GM12878 (cell line): Measurements from ENCODE around the gene ZSWIM6. TPM values are rescaled to one million over a fixed set of nuclear protein-coding genes. Genes with fewer than 3 reads are reported as not detected.

Source experiments
- ATAC-seq: fragments of 200-7000 bp; cut with Tn5 transposase; 3 replicates; pipeline ENCODE4 v1.9.1; 2020; ENCODE audit warnings: mild to moderate bottlenecking, moderate library complexity
- BruUV-seq: library from RNA; stranded (reverse); fragments of 400-500 nt; replicated peaks from 2 replicates; lab custom pipeline; 2021; lab: Mats Ljungman, UMichigan
- CTCF ChIA-PET: fragments of 300-600 bp; sonication (Branson Sonifier 250); formaldehyde crosslinking; extraction: SDS; loops from one replicate; lab custom pipeline; 2021; ENCODE audit warnings: inconsistent platforms; lab: Yijun Ruan, JAX
- POLR2A ChIA-PET: fragments of 350-600 bp; formaldehyde crosslinking; extraction: SDS; loops from one replicate; lab custom pipeline; 2021; ENCODE audit warnings: inconsistent platforms; lab: Charles Lee
- RAD21 ChIA-PET: fragments of 300-600 bp; sonication (Branson Sonifier 250); formaldehyde crosslinking; loops from one replicate; lab custom pipeline; 2023; ENCODE audit warnings: antibody characterized with exemption; ENCODE audit not compliant: unreplicated experiment; lab: Charles Lee
- SMC1A ChIA-PET: fragments of 300-600 bp; sonication (Branson Sonifier 250); formaldehyde crosslinking; loops from one replicate; lab custom pipeline; 2023; ENCODE audit not compliant: unreplicated experiment, uncharacterized antibody; lab: Charles Lee
- DNase-seq: peaks from one replicate; pipeline ENCODE4 v3.0.0-alpha.2; 2011; ENCODE audit warnings: low read depth, low spot score
- FAIRE-seq: peaks from 3 replicates; lab custom pipeline; 2011; peaks lifted over from hg19 to GRCh38; lab: Jason Lieb, UNC
- H2AFZ ChIP-seq: 2 replicates; pipeline ENCODE4 v1.6.0; 2011; ENCODE audit warnings: low read depth, low read length, control low read depth; ENCODE audit not compliant: control insufficient read depth
- H3K27ac ChIP-seq: 2 replicates; pipeline ENCODE4 v1.5.1; 2011; ENCODE audit warnings: control low read depth; ENCODE audit not compliant: control insufficient read depth, insufficient read depth
- H3K27me3 ChIP-seq, 2 experiments: replicated peaks in 1 of 2; 2 replicates each; pipeline versions ENCODE4 v1.6.0 to v1.6.1; 2011; ENCODE audit warnings: low read length in 1 of 2; ENCODE audit not compliant: control insufficient read depth in 2 of 2, insufficient read depth in 2 of 2
- H3K36me3 ChIP-seq, 2 experiments: 2 replicates each; pipeline ENCODE4 v1.5.1; 2011; ENCODE audit warnings: low read length in 1 of 2; ENCODE audit not compliant: control insufficient read depth in 2 of 2, insufficient read depth in 2 of 2
- H3K4me1 ChIP-seq: 2 replicates; pipeline ENCODE4 v1.6.1; 2011; ENCODE audit warnings: mild to moderate bottlenecking, low read length, moderate library complexity, mixed read lengths; ENCODE audit not compliant: control insufficient read depth, insufficient read depth
- H3K4me2 ChIP-seq: 2 replicates; pipeline ENCODE4 v1.6.0; 2011; ENCODE audit warnings: control low read depth; ENCODE audit not compliant: control insufficient read depth, insufficient read depth
- H3K4me3 ChIP-seq: fragments of 200-600 bp; sonication (generic); 2 replicates; pipeline ENCODE4 v1.5.1; 2016
- H3K79me2 ChIP-seq: 2 replicates; pipeline ENCODE4 v1.6.0; 2011; ENCODE audit warnings: low read length; ENCODE audit not compliant: control insufficient read depth, insufficient read depth
- H3K9ac ChIP-seq: 2 replicates; pipeline ENCODE4 v1.8.0; 2011; ENCODE audit warnings: low read length, control low read depth, mixed read lengths; ENCODE audit not compliant: control insufficient read depth, insufficient read depth
- H3K9me3 ChIP-seq: replicated peaks from 3 replicates; pipeline ENCODE4 v1.5.1; 2011; ENCODE audit warnings: mild to moderate bottlenecking, low read length; ENCODE audit not compliant: control insufficient read depth, insufficient read depth
- H4K20me1 ChIP-seq: 2 replicates; pipeline ENCODE4 v1.6.0; 2011; ENCODE audit not compliant: control insufficient read depth, insufficient read depth
- CBX5 ChIP-seq: sonication (generic); IDR thresholded peaks from 2 replicates; pipeline ENCODE4 v1.6.1; 2016; ENCODE audit warnings: low read depth, moderate library complexity, mild to moderate bottlenecking, inconsistent platforms
- MXI1 ChIP-seq: fragments of 150-350 bp; IDR thresholded peaks from 2 replicates; pipeline ENCODE4 v1.6.1; 2011; ENCODE audit warnings: low read depth, mild to moderate bottlenecking, inconsistent platforms, low read length, improper control_type of control experiment
- MYB ChIP-seq: fragments of 150-350 bp; IDR thresholded peaks from 2 replicates; pipeline ENCODE4 v1.6.1; 2014; ENCODE audit warnings: mild to moderate bottlenecking, low read depth, low read length, borderline replicate concordance
- NFYA ChIP-seq: IDR thresholded peaks from 2 replicates; pipeline ENCODE4 v1.6.1; 2011; ENCODE audit warnings: low read depth, mild to moderate bottlenecking, low read length, improper control_type of control experiment, borderline replicate concordance
- NR2F1 ChIP-seq: fragments of 450-650 bp; conservative IDR thresholded peaks from 2 replicates; pipeline ENCODE4 v1.6.1; 2017; ENCODE audit warnings: mild to moderate bottlenecking
- POLR2AphosphoS2 ChIP-seq: IDR thresholded peaks from 2 replicates; pipeline ENCODE4 v1.6.1; 2011; ENCODE audit warnings: low read depth, mild to moderate bottlenecking, low read length, improper control_type of control experiment, moderate library complexity
- RAD21 ChIP-seq: IDR thresholded peaks from 2 replicates; pipeline ENCODE4 v1.6.1; 2011; ENCODE audit warnings: mild to moderate bottlenecking, low read depth, low read length, moderate library complexity; ENCODE audit not compliant: insufficient read depth
- RAD51 ChIP-seq: fragments of 450-650 bp; IDR thresholded peaks from 2 replicates; pipeline ENCODE4 v1.6.1; 2016; ENCODE audit warnings: moderate library complexity, mild to moderate bottlenecking, inconsistent platforms
- RCOR1 ChIP-seq: conservative IDR thresholded peaks from 2 replicates; pipeline ENCODE4 v1.6.1; 2012; ENCODE audit warnings: low read depth, low read length, improper control_type of control experiment
- ZNF384 ChIP-seq: IDR thresholded peaks from 2 replicates; pipeline ENCODE4 v1.6.1; 2012; ENCODE audit warnings: low read depth, mild to moderate bottlenecking, low read length, improper control_type of control experiment, borderline replicate concordance
- WGBS: methylation state at CpG from one replicate; pipeline ENCODE4 v1.1.6; 2016; ENCODE audit warnings: low lambda C conversion rate; ENCODE audit not compliant: insufficient replicate concordance, insufficient coverage; ENCODE audit errors: missing lambda C conversion rate; 5-methylcytosine and 5-hydroxymethylcytosine counted together
- in situ Hi-C: fragments of 300-500 bp; cut with MboI; formaldehyde crosslinking; loops from 9 replicates; pipeline ENCODE4 v1.14.3; 2018; ENCODE audit warnings: mixed read lengths
- intact Hi-C: fragments of 100-400 bp; cut with micrococcal nuclease; formaldehyde crosslinking; loops from one replicate; pipeline ENCODE4 v1.14.2; 2022; ENCODE audit not compliant: unreplicated experiment
- polyA plus RNA-seq, 11 experiments: library from polyadenylated mRNA; depleted of rRNA in 4 of 11; unstranded in 6 of 11; stranded (reverse) in 5 of 11; fragments of >200 nt; fragmentation: Nextera tagmentation in 4 of 11; fragmentation: Illumina TruSeq in 1 of 11; extraction: Ambion mirVana in 4 of 11; extraction: Trizol in 1 of 11; gene quantifications; 1 replicate in 1 of 11; 2 replicates in 10 of 11; pipeline versions ENCODE4 v1.2.1 to v1.2.3, GENCODE V29; 2011 to 2016; ENCODE audit warnings: inconsistent platforms in 2 of 11, missing spikeins in 2 of 11, low read depth in 1 of 11
- total RNA-seq, 4 experiments: library from RNA; depleted of rRNA in 3 of 4; stranded (reverse); fragments of >200 nt in 3 of 4; fragmentation: Illumina TruSeq in 1 of 4; extraction: Trizol in 1 of 4; gene quantifications; 2 replicates each; pipeline versions ENCODE4 v1.2.1 to v1.2.3, GENCODE V29; 2013 to 2021
- TF ChIP-seq, protein P1 (sequence below): IDR thresholded peaks from 2 replicates; pipeline ENCODE4 v1.6.1; 2011; ENCODE audit warnings: low read depth, low read length, improper control_type of control experiment, borderline replicate concordance
- TF ChIP-seq, protein P2 (sequence below): fragments of 450-650 bp; IDR thresholded peaks from 2 replicates; pipeline ENCODE4 v1.6.1; 2017; ENCODE audit warnings: mild to moderate bottlenecking, moderate library complexity

Gene ZSWIM6
- total and polyA plus RNA-seq, 10 of the 15 experiments (the other 5 are each of a cell fraction or from before 2014, with no cell fraction given): 0.53 to 6.2 (median 3.4) TPM

DNA sequence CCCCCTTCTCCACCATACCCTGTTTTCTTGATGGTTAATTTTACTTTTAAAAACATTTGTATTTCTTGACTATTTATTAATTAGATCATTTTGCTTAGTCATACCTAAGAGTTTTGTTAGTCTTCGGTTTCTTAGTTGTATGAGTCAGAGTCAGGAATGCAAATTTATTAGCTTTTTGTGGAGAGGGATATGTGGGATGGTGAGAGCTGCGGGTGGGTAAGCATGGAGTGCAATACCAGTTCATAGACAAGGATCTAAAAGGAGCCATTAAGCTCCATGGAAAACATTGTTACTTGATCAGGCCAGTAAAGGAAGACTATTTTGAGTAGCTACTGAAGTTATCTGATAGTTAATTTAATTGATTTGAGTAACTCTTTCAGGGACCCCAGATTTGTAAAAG is 77.5 kb downstream of the ZSWIM6 start:
- H3K9me3 ChIP-seq: no peaks in the 10 kb centered on the region
- no peaks in the 10 kb centered on the region for H3K79me2 ChIP-seq
- intact Hi-C loops (loop anchor here (2.0 to 10.0 kb wide), 4 partner anchors 77 to 355 kb away; partner anchors contain the start of genes SMIM15 and ZSWIM6), in situ Hi-C loops (no loop called here)
- ATAC-seq: peak; percentile 19
- H3K4me3 ChIP-seq: no peak overlapping the region
- no TSS peak for BruUV-seq
- ChIA-PET RAD21 (interaction anchor here (0.8 to 1.7 kb wide), 3 partner anchors 27 to 78 kb away, joined by 3 to 4 read pairs (median 3); partner anchors contain the start of gene ZSWIM6), SMC1A (interaction anchor here (1.1 to 1.3 kb wide), 2 partner anchors 16 to 117 kb away, joined by 3 read pairs; no protein-coding TSS in a partner anchor), POLR2A (no interaction called here), CTCF (interaction anchor here (0.9 to 1.3 kb wide), 3 partner anchors 243 to 354 kb away, joined by 3 to 4 read pairs (median 3); no protein-coding TSS in a partner anchor)
- DNase-seq: no peak
- no peak overlapping the region for H3K27ac ChIP-seq
- no peaks in the 10 kb centered on the region; the same call in 1 of the 2 replicates for H3K4me1 ChIP-seq
- no peaks in the 10 kb centered on the region for H3K27me3 ChIP-seq
- H2AFZ ChIP-seq: no peak overlapping the region
- no peaks in the 10 kb centered on the region for H3K36me3 ChIP-seq
- 0 out of 2 replicates have a peak overlapping the region, but pooled peaks have one; percentile 85 for H3K4me2 ChIP-seq
- 21% methylated on average over 2 of the region's 2 CpGs for WGBS
- no peaks in the 10 kb centered on the region for H4K20me1 ChIP-seq
- no peak for TF ChIP-seq NR2F1
- no peak overlapping the region for H3K9ac ChIP-seq
- no peak for FAIRE-seq

DNA sequence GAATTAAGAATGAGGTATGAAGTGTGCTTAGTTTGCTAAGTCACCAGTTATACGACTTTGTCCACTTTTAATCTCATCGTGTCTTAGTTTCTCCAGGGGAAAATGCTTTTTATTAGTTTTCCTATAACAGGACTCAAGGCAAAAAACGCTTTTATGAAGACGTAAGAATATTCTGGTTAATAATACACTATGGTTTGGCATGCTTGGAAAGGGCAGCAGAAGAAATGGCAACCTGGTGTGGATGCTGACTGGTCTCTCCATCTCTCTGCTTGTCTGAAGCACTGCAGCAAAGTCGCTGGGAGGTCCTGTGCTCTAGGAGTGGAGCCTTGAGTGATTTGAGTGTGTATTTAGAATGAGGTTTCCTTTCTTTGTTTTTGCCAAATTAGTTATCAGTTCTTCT is 78.8 kb downstream of the ZSWIM6 start:
- H3K9me3 ChIP-seq: no peaks in the 10 kb centered on the region
- FAIRE-seq: no peak
- BruUV-seq: no TSS peak
- H3K79me2 ChIP-seq: no peaks in the 10 kb centered on the region
- H4K20me1 ChIP-seq: no peaks in the 10 kb centered on the region
- CTCF ChIA-PET: interaction anchor here (0.7 to 1.3 kb wide), 2 partner anchors 242 to 247 kb away, joined by 4 read pairs; no protein-coding TSS in a partner anchor
- WGBS: 67% methylated on average over 5 of the region's 5 CpGs
- RAD21 ChIA-PET: no interaction called here
- no peak overlapping the region for H3K9ac ChIP-seq
- no peaks in the 10 kb centered on the region for H3K36me3 ChIP-seq
- H3K4me3 ChIP-seq: no peak overlapping the region
- no peak for ATAC-seq
- H3K4me2 ChIP-seq: no peak overlapping the region
- no peak overlapping the region for H3K27ac ChIP-seq
- in situ Hi-C loops: no loop called here
- intact Hi-C loops: no loop called here
- H3K27me3 ChIP-seq: no peaks in the 10 kb centered on the region
- no peaks in the 10 kb centered on the region; the same call in 1 of the 2 replicates for H3K4me1 ChIP-seq
- no peak overlapping the region for H2AFZ ChIP-seq
- POLR2A ChIA-PET: no interaction called here
- no peak for DNase-seq
- SMC1A ChIA-PET: no interaction called here
- TF ChIP-seq, protein P1, sequence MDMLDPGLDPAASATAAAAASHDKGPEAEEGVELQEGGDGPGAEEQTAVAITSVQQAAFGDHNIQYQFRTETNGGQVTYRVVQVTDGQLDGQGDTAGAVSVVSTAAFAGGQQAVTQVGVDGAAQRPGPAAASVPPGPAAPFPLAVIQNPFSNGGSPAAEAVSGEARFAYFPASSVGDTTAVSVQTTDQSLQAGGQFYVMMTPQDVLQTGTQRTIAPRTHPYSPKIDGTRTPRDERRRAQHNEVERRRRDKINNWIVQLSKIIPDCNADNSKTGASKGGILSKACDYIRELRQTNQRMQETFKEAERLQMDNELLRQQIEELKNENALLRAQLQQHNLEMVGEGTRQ: no peak
- TF ChIP-seq CBX5 (no peak), RAD51 (no peak), RAD21 (no peak), MXI1 (no peak), RCOR1 (no peak), POLR2AphosphoS2 (no peak), NFYA (no peak), MYB (no peak), ZNF384 (no peak)
- TF ChIP-seq, protein P2, sequence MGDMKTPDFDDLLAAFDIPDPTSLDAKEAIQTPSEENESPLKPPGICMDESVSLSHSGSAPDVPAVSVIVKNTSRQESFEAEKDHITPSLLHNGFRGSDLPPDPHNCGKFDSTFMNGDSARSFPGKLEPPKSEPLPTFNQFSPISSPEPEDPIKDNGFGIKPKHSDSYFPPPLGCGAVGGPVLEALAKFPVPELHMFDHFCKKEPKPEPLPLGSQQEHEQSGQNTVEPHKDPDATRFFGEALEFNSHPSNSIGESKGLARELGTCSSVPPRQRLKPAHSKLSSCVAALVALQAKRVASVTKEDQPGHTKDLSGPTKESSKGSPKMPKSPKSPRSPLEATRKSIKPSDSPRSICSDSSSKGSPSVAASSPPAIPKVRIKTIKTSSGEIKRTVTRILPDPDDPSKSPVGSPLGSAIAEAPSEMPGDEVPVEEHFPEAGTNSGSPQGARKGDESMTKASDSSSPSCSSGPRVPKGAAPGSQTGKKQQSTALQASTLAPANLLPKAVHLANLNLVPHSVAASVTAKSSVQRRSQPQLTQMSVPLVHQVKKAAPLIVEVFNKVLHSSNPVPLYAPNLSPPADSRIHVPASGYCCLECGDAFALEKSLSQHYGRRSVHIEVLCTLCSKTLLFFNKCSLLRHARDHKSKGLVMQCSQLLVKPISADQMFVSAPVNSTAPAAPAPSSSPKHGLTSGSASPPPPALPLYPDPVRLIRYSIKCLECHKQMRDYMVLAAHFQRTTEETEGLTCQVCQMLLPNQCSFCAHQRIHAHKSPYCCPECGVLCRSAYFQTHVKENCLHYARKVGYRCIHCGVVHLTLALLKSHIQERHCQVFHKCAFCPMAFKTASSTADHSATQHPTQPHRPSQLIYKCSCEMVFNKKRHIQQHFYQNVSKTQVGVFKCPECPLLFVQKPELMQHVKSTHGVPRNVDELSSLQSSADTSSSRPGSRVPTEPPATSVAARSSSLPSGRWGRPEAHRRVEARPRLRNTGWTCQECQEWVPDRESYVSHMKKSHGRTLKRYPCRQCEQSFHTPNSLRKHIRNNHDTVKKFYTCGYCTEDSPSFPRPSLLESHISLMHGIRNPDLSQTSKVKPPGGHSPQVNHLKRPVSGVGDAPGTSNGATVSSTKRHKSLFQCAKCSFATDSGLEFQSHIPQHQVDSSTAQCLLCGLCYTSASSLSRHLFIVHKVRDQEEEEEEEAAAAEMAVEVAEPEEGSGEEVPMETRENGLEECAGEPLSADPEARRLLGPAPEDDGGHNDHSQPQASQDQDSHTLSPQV: no peak
